ENCODE results near the gene RYR2. TPM values are rescaled to one million over a fixed set of nuclear protein-coding genes. Genes with fewer than 3 reads are reported as not detected.

The RYR2 gene
- total and polyA plus RNA-seq, 8 donors: 0.25 to 33.5 (median 2.5) TPM

- no peaks in the 10 kb centered on the region for H3K27me3 ChIP-seq
- H3K4me1 ChIP-seq: no peaks in the 10 kb centered on the region
- intact Hi-C loops (cut with DNase I; ENCODE audit: low total_unique reads): no loop called here
- no peak overlapping the region for H3K27ac ChIP-seq
- H3K4me3 ChIP-seq: no peak overlapping the region
- H3K36me3 ChIP-seq: no peaks in the 10 kb centered on the region
- 45 to 64% (median 49%) methylated on average over 1 of the region's 1 CpG for WGBS, 5 donors
- no peaks in the 10 kb centered on the region for H3K9me3 ChIP-seq
- no peak for TF ChIP-seq POLR2A (IDR thresholded peaks at IDR 0.05)
- no peak for TF ChIP-seq EP300 (IDR thresholded peaks at IDR 0.05)
- no peak for TF ChIP-seq CTCF (IDR thresholded peaks at IDR 0.05)
- no peak for TF ChIP-seq POLR2AphosphoS5 (IDR thresholded peaks at IDR 0.05)
- no peak for DNase-seq
Measured at GRCh38 chr1:237279629-237280028, 237.6 kb downstream of the RYR2 start.

GRCh38 chr1:237281481-237281880, 239.5 kb downstream of the RYR2 start:
- no peak for DNase-seq
- intact Hi-C loops (cut with DNase I; ENCODE audit: low total_unique reads): no loop called here
- 62 to 71% (median 68%) methylated on average over 2 of the region's 2 CpGs for WGBS, 5 donors
- H3K4me3 ChIP-seq: no peak overlapping the region
- no peak for TF ChIP-seq POLR2AphosphoS5 (IDR thresholded peaks at IDR 0.05)
- TF ChIP-seq POLR2A (IDR thresholded peaks at IDR 0.05): no peak
- TF ChIP-seq CTCF (IDR thresholded peaks at IDR 0.05): no peak
- TF ChIP-seq EP300 (IDR thresholded peaks at IDR 0.05): no peak
- no peak overlapping the region for H3K27ac ChIP-seq
- H3K36me3 ChIP-seq: no peaks in the 10 kb centered on the region
- H3K4me1 ChIP-seq: no peaks in the 10 kb centered on the region
- no peaks in the 10 kb centered on the region for H3K27me3 ChIP-seq
- no peaks in the 10 kb centered on the region for H3K9me3 ChIP-seq

- intact Hi-C loops (cut with DNase I; ENCODE audit: low total_unique reads): no loop called here
- WGBS, 5 donors: 47 to 62% (median 55%) methylated on average over 3 of the region's 3 CpGs
- TF ChIP-seq EP300 (IDR thresholded peaks at IDR 0.05) (no peak), CTCF (IDR thresholded peaks at IDR 0.05) (no peak), POLR2A (IDR thresholded peaks at IDR 0.05) (no peak), POLR2AphosphoS5 (IDR thresholded peaks at IDR 0.05) (no peak)
- DNase-seq: peak in 1 of 2 donors; percentile 20
- Histone ChIP-seq H3K9me3 (no peaks in the 10 kb centered on the region), H3K27ac (no peak overlapping the region), H3K36me3 (no peaks in the 10 kb centered on the region), H3K4me1 (no peaks in the 10 kb centered on the region), H3K4me3 (no peak overlapping the region), H3K27me3 (no peaks in the 10 kb centered on the region)
Measured at GRCh38 chr1:237282208-237282783, 240.3 kb downstream of the RYR2 start.

GRCh38 chr1:237287876-237288521, 246.0 kb downstream of the RYR2 start:
- Histone ChIP-seq H3K27me3 (no peaks in the 10 kb centered on the region), H3K9me3 (no peaks in the 10 kb centered on the region), H3K36me3 (no peaks in the 10 kb centered on the region), H3K4me3 (no peak overlapping the region), H3K4me1 (peaks cover 0 to 5% (median 0%) of the 10 kb centered on the region in 4 donors), H3K27ac (no peak overlapping the region)
- no peak for TF ChIP-seq POLR2A (IDR thresholded peaks at IDR 0.05)
- no peak for TF ChIP-seq EP300 (IDR thresholded peaks at IDR 0.05)
- no peak for TF ChIP-seq CTCF (IDR thresholded peaks at IDR 0.05)
- no peak for TF ChIP-seq POLR2AphosphoS5 (IDR thresholded peaks at IDR 0.05)
- DNase-seq: peak in 1 of 2 donors; percentile 6
- intact Hi-C loops (cut with DNase I; ENCODE audit: low total_unique reads): no loop called here
- WGBS, 5 donors: 55 to 72% (median 61%) methylated on average over 4 to 6 of the region's 6 CpGs
